HFFc6 (cell line): ENCODE measurements around the gene SQOR. TPM values are rescaled to one million over a fixed set of nuclear protein-coding genes. Genes with fewer than 3 reads are reported as not detected.

ENCODE experiments used
- DNase-seq: peaks from one replicate; pipeline ENCODE4 v3.0.0-alpha.2; 2018
- H3K27ac Mint-ChIP-seq: 2 replicates; pipeline ENCODE4 v1.8.0; 2020; ENCODE audit warnings: mild to moderate bottlenecking, mixed read lengths
- H3K27me3 Mint-ChIP-seq: 2 replicates; pipeline ENCODE4 v1.8.0; 2021; ENCODE audit warnings: mild to moderate bottlenecking, moderate library complexity, mixed read lengths; ENCODE audit not compliant: insufficient read depth
- H3K36me3 Mint-ChIP-seq: 2 replicates; pipeline ENCODE4 v1.8.0; 2021; ENCODE audit warnings: low read depth, mixed read lengths
- H3K4me1 Mint-ChIP-seq: 2 replicates; pipeline ENCODE4 v1.8.0; 2020; ENCODE audit warnings: low read depth, mixed read lengths
- H3K4me3 Mint-ChIP-seq: 2 replicates; pipeline ENCODE4 v1.8.0; 2020; ENCODE audit warnings: mild to moderate bottlenecking, moderate library complexity, mixed read lengths
- H3K9me3 Mint-ChIP-seq: 2 replicates; pipeline ENCODE4 v1.8.0; 2020; ENCODE audit warnings: mild to moderate bottlenecking, mixed read lengths
- CTCF ChIP-seq: fragments of 200-600 bp; sonication (generic); IDR thresholded peaks from 2 replicates; pipeline ENCODE4 v1.5.0; 2021; ENCODE audit warnings: antibody characterized with exemption, mild to moderate bottlenecking
- long read RNA-seq: library from polyadenylated mRNA; unstranded; transcript quantifications from one replicate; pipeline ENCODE4 v2.0.0, GENCODE V29; 2019
- total RNA-seq, 6 experiments: library from RNA; stranded (reverse); fragmentation: NEBNext Ultra II Directional; extraction: Animal tissue kit (Norgen Biotek cat#: 25700); gene quantifications; 2 replicates in 1 of 6; 3 replicates in 5 of 6; pipeline ENCODE4 v1.2.3, GENCODE V29; 2021

Gene SQOR
- 10 to 100 TPM; 25.3 to 43.2 (median 39.7) TPM for total RNA-seq
- long read RNA-seq, transcript SQOR-201 (10 exons, 2,003 nt), result major isoform, 45 of 58 reads
- long read RNA-seq, partial matches to known transcripts, result 9 of 58 reads
- long read RNA-seq, other reads (novel, unspliced or antisense), result 4 of 58 reads

- Mint-ChIP-seq H3K4me1 (peaks cover 56% of the 10 kb centered on the region), H3K36me3 (no peaks in the 10 kb centered on the region), H3K4me3 (peak within 1 kb of the TSS; percentile 99), H3K27ac (peak within 1 kb of the TSS; percentile 83), H3K27me3 (no peaks in the 10 kb centered on the region), H3K9me3 (no peaks in the 10 kb centered on the region)
- peak; percentile 55 for DNase-seq
- TF ChIP-seq CTCF, result no peak
These were observed at the start of gene SQOR for GRCh38 chr15:45634432-45635190. Gene SQOR (plus strand): TSS chr15:45635029. CDS start chr15:45658924, 23,895 bp downstream.

- H3K4me3 Mint-ChIP-seq, result no peak overlapping the region
- H3K9me3 Mint-ChIP-seq, result no peaks in the 10 kb centered on the region
These were observed 49.6 kb upstream of the SQOR start for GRCh38 chr15:45585069-45585791.

GRCh38 chr15:45586125-45586524, 48.7 kb upstream of the SQOR start:
- H3K4me1 Mint-ChIP-seq, result peaks cover 24% of the 10 kb centered on the region
- H3K27me3 Mint-ChIP-seq, result peaks cover 2% of the 10 kb centered on the region
- DNase-seq, result no peak
- H3K9me3 Mint-ChIP-seq, result no peaks in the 10 kb centered on the region
- peak overlapping the region; percentile 100 for H3K27ac Mint-ChIP-seq
- H3K4me3 Mint-ChIP-seq, result peak overlapping the region; percentile 90
- peaks cover 4% of the 10 kb centered on the region; the same call in 1 of the 2 replicates for H3K36me3 Mint-ChIP-seq
- TF ChIP-seq CTCF, result no peak

More at GRCh38 chr15:45585069-45585791, 49.6 kb upstream of the SQOR start:
- peaks cover 2% of the 10 kb centered on the region for H3K27me3 Mint-ChIP-seq
- peaks cover 4% of the 10 kb centered on the region; the same call in 1 of the 2 replicates for H3K36me3 Mint-ChIP-seq
- DNase-seq, result no peak
- no peak overlapping the region for H3K27ac Mint-ChIP-seq
- peaks cover 24% of the 10 kb centered on the region for H3K4me1 Mint-ChIP-seq
- no peak for TF ChIP-seq CTCF

- no peak for TF ChIP-seq CTCF
- peaks cover 24% of the 10 kb centered on the region for H3K4me1 Mint-ChIP-seq
- H3K4me3 Mint-ChIP-seq, result peak overlapping the region; percentile 90
These were observed 48.2 kb upstream of the SQOR start for GRCh38 chr15:45586601-45587094.

GRCh38 chr15:45587095-45587862, 47.5 kb upstream of the SQOR start, which contains the start of gene BLOC1S6:
Gene BLOC1S6 (plus strand): TSS chr15:45587379. CDS start chr15:45587444, 65 bp downstream.
- H3K27ac Mint-ChIP-seq, result peak within 1 kb of the TSS; percentile 100
- peak within 1 kb of the TSS; percentile 90 for H3K4me3 Mint-ChIP-seq
- H3K27me3 Mint-ChIP-seq, result no peaks in the 10 kb centered on the region; the same call in 1 of the 2 replicates
- H3K36me3 Mint-ChIP-seq, result peaks cover 4% of the 10 kb centered on the region; the same call in 1 of the 2 replicates
- peaks cover 24% of the 10 kb centered on the region for H3K4me1 Mint-ChIP-seq
- H3K9me3 Mint-ChIP-seq, result no peaks in the 10 kb centered on the region
- peak; percentile 85 for DNase-seq
- no peak for TF ChIP-seq CTCF

More at GRCh38 chr15:45586601-45587094, 48.2 kb upstream of the SQOR start:
- peak overlapping the region; percentile 100 for H3K27ac Mint-ChIP-seq
- H3K36me3 Mint-ChIP-seq, result peaks cover 4% of the 10 kb centered on the region; the same call in 1 of the 2 replicates
- H3K27me3 Mint-ChIP-seq, result peaks cover 2% of the 10 kb centered on the region
- DNase-seq, result no peak
- H3K9me3 Mint-ChIP-seq, result no peaks in the 10 kb centered on the region
